HG03342 (cell line): ENCODE measurements around the gene C11orf86.
"Not testable (repeated sequence)": the region's sequence is repeated elsewhere in the genome, so short reads cannot be mapped to it uniquely, and the experiment has no call there.

Source experiments
- ATAC-seq: cut with Tn5 transposase; IDR thresholded peaks from one replicate; pipeline ENCODE4 v1.9.1; 2021; ENCODE audit warnings: mild to moderate bottlenecking, moderate library complexity; ENCODE audit not compliant: unreplicated experiment

C11orf86 gene

DNA sequence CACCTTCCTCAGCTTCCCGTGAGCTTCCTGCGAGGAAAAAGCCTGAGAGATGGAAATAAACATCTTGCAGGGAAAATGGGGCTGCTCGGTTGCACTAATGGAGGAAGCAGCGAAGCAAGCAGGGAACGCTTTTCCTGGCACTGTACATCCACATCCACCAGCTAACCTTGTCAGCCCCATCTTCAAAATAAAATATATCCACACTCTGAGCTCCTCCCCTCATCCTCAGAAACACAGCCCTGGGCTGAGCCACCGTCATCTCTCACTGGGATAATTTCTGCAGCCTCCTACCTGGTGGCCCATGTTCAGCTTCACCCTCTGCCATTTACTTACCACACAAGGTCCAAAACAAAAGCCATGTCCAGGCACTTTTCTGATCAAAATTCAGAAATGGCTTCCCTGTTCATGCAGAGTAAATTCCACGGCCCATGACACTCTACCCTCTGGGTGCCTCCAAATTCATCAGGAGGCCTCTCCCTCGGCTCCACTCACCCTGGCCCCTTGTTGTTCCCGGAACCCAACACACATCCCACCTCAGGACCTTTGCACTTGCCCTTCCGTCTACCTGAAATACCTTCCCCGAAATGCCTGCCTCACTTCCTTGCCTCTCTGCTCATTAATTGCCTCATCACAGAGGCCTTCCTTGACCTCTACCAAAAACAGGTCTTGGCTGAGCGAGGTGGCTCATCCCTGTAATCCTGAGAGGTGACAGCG is 13.0 kb downstream of the C11orf86 start:
- no peak for ATAC-seq

DNA sequence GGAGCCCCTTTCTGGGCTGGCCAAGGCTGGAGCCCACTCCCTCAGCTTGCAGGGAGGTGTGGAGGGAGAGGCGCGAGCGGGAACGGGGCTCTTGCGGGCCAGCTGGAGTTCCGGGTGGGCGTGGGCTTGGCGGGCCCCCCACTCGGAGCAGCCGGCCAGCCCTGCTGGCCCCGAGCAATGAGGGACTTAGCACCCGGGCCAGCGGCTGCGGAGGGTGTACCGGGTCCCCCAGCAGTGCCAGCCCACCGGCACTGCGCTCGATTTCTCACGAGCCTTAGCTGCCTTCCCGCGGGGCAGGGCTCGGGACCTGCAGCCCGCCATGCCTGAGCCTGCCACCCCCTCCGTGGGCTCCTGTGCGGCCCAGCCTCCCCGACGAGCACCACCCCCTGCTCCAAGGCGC is 13.6 kb downstream of the C11orf86 start:
- ATAC-seq = not testable (repeated sequence)

DNA sequence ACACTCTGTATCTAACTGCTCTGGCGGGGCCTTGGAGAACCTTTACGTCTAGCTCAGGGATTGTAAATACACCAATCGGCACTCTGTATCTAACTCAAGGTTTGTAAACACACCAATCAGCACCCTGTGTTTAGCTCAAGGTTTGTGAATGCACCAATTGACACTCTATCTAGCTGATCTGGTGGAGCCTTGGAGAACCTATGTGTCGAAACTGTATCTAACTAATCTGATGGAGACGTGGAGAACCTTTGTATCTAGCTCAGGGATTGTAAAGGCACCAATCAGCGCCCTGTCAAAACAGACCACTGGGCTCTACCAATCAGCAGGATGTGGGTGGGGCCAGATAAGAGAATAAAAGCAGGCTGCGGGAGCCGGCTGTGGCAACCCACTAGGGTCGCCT is 14.3 kb downstream of the C11orf86 start:
- not testable (repeated sequence) for ATAC-seq

DNA sequence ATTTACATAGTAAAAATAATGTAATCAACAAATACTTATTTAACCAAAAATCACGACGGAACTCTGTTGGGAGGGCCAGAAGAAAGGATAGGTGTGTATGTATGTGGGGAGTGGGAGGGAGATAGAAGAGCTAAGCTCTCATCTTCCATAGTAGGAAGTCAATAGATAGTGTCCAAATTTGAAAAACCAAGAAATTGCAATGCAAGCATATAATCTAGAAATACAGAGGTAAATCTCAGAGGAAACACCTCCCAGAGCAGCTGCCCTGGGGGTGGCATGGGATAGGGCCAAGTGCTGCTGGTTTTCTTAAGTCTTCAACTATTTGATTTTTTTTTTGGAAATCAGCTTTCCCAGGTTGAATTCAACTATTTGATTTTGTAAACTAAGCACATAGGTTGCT is 16.9 kb downstream of the C11orf86 start:
- ATAC-seq = no peak

DNA sequence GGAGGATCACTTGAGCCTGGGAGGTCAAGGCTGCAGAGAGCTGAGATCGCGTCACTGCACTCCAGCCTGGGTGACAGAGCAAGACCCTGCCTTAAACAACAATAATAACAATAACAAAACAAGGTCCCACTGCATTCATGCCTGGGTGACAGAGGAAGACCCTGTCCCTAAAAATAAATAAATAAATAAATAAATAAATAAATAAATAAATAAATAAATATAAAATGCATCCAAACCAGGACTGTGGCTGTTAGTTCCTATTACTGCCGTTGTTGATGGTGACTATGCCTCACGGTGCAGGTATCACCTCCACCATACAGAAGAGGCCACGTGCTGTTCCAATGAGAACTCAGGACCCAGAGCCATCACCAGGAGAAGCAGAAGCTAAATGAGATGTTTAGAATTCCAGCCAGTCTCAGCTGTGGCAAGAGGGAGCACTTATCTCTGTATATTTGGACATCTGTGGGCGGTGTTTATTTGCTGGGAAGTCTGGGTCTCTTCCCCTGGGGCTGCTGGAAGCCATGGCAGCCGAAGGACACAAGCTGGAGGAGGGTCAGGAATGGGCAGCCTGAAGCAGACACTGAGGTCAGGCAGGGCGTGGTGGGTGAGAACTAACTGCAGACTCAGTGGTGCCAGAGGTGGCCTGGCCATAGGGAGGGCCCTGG is 21.6 kb downstream of the C11orf86 start:
- ATAC-seq = no peak

DNA sequence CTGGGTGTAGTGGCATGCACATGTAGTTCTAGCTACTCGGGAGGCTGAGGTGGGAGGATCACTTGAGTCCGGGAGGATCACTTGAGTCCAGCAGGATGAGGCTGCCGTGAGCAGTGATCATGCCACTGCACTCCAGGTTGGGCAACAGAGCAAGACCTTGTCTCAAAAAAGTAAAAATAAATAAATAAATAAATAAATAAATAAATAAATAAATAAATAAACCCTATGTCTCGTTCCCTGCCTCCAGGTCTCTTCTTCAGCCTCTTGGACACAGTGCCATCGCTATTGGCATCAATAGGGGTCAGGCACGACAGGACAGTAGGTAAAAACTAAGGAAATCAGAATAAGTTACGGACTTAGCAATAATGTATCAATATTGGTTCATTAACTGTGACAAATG is 24.5 kb downstream of the C11orf86 start:
- ATAC-seq = no peak

DNA sequence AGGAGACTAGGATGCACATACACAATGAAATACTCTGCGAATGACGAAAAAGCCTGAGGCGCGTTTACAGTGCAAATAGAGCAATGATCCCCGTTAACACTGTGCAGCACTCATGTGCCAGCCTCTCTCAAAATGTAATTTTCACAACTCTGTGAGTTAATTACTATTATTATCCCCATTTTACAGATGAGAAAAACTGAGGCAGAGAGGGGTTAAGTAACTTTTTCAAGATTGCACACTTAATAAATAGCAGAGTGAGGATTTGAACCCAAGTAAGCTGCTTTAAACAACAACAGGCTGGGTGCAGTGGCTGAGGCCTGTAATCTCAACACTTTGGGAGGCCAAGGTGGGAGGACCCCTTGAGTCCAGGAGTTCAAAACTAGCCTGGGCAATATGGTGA is 26.2 kb downstream of the C11orf86 start:
- ATAC-seq = no peak

DNA sequence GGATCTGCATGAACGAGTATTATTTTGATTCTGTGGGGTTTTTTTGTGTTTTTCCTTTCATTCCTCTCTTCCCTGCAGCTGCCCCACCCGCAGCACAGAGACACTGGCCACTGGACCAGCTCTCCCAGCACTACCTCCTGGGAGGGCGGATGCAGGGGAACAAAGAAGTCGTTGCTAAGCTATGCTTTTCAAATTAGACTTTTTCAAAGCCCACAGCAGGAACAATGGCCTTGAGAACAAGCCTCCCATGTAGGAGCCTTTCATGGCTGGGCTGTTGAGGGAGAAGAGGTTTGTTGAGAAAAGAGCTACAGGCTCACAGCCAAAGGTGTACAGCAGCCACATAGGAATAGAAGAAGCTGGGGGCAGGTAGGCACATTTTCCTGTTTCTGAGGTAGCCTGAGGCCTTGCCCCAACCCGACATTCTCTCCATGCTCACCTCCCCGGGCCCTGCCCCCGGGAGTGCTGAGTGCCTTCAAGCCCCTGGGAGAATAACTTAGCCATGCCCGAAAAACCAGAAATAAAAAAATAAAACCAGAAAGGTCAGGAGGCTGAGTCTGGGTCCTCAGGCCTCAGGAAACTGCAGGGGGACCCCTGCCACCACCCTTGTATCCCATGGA is 27.3 kb downstream of the C11orf86 start:
- no peak for ATAC-seq

DNA sequence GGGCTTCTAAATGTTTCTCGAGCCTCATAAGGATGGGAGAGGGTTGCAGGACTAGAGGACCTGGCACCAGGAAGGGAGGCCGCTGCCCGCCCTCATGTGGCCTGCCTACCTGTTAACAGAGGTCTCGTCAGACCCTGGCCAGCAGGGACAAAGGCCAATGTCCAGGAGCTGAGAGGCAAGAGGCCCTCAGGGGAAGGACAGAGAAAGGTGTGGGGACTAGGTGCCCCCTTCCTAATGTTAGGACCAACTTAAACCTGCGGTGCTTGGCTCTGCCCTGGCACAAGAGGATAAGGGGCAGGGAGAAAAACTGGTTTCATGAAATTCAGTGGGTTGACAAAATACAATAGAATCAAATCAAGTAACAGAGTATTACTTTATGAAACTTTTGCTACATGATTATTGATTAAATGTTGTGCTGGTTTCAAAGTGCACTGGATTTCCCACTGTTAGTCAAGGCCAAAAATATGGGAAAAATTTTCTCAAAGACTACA is 27.9 kb downstream of the C11orf86 start:
- ATAC-seq = no peak

DNA sequence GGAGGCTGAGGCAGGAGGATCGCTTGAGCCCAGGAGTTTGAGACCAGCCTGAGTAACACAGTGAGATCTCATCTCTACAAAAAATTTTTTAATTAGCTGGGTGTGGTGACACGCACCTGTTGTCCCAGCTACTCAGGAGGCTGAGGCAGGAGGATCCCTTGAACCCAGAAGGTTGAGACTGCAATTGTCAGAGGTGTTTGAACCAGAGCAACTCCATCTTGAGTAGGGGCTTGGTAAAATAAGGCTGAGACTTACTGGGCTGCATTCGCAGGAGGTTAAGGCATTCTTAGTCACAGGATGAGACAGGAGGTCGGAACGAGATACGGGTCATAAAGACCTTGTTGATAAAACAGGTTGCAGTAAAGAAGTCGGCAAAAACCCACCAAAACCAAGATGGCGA is 30.1 kb downstream of the C11orf86 start:
- ATAC-seq = not testable (repeated sequence)

DNA sequence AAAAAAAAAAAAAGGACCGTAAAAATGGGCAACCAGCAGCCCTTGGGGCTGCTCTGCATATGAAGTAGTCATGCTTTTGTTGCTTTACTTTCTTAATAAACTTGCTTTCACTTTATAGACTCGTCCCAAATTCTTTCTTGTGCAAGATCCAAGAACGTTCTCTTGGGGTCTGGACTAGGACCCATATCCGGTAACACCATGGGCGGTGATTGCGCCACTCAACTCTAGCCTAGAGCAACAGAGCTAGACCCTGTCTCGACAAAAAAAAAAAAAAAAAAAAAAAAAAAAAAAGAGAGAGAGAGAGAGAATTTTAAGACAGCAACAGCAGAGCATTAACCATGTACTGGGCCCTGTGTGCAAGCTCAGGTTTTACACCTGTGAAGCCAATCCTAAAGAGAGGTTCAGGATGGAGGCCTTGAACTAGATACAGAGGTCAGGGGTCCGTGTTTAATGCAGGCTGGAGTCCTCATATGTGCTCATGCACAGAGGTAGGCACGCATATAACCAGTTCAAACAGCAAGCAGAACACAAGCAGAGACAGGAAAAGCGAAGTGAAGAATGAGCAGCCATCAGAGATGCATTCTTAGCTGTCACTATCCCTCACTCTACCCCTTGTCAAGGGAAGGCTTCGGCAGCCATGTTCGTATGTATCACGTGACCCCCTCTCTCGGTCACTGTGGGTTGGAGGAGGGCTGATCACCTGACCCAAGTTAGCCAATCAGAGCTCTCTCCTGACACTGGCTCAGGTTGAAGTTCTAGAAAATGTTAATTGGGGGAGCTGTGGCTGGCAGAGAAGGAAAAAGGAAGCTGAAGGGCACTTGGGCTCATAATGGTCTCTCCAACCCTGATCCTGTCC is 31.2 kb downstream of the C11orf86 start:
- ATAC-seq = no peak

DNA sequence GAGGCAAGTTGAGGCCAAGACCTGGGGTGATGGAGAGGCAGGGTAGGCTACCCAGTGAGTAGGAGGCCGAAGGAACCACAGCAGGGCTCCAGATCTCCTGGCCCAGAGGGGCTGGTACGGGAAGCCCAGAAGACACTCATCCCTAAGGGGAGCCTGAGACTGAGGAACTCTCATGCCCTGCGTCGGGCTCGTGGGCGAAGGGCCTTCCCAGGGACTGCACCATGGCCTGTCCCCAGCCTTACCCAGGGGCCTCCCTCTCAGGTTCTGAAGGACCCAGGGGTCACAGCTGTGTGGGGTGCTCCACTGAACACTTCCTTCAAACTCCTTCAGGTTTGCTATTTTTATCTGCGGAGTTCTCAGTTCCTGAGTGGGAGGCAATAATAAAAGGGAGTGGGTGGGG is 32.0 kb downstream of the C11orf86 start:
- ATAC-seq = no peak

DNA sequence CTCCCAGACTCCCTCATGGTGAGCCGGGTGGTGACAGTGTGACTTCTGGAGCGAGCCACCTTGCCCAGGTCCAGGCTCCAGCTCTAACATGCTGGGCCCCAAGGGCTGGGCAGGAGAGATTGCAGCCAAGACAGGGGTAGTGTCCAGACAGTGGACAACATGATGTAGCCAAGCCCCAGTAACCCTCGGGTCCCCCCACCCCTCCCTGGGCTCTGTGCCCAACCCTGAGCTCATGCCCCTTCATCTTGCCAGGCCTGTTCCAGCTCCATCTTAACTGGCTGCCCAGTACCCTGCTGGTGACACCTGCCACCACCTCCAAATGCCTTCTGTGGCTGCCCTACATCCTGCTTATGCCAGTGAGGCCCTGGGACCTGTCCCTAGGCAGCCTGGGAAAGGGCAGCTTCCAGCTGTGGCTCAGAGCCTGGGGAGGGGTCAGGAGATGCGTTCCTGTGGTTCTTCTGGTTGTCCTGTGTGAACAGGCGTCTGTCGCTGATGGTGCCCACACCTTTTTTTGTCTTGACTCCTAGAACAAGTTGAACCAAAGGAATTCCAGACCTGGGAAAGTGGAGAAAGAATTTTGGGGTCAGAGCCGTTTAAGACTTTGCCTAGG is 35.3 kb downstream of the C11orf86 start:
- ATAC-seq = no peak

DNA sequence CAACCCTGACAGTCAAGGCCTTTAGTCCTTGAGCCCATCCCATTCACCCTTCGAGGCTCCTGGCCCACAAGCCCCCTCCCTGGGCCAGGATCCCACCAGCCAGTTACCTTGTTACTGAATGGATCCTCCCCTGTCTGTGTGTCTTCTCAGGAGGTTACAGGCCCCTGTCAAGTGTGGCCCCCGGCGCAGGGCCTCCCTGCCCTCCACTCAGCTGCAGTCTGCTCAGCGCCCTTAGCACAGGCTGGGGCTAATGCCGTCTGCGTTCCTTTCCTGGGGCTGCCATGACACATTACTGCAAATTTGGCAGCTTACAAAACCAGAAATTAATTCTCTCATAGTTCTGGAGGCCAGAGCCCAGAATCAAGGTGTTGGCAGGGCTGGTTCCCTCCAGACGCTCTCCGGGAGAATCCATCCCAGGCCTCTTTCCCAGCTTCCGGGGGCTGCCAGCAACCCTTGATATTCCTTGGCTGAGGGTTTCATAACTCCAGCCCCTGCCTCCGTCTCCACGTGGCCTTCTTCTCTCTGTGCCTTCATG is 38.5 kb downstream of the C11orf86 start:
- no peak for ATAC-seq

DNA sequence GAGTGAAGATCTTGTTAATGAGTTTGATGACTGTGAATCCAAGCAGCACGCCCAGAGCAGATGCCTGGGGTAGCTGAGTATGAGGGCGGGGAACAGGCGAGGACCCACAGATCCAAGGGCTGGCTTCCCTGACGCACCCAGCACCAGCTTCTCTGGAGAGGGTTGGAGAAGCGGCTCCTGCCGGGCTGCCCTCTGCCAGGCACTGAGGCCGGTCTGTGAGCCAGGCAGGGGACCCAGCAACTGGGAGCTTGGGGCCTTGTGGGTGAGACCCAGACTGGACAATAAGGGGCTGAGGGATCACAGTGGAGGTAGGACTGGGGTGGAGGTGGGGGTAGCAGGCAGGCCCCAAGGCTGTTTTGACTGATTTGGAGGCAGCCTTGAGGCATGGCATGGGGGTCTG is 39.2 kb downstream of the C11orf86 start:
- ATAC-seq = no peak

DNA sequence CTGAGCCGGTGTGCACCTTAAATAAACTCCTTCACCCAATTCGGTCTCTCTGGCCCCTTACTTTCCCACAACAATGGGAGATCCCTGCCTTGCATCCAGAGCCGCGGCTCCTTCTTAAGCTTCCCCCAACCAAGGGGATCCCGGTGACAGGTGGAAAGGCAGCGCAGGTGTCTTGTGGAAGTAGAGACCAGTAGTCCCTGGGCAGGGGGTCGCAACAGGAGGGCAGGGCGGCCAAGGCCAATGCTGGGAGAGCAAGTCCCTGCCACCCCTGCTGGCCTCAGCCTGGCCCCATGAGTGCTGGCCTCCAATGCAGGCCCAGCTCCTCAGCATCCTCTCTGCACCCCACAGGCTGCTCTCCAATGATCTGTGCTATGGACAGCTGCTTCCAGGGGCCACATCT is 39.9 kb downstream of the C11orf86 start:
- ATAC-seq = no peak

DNA sequence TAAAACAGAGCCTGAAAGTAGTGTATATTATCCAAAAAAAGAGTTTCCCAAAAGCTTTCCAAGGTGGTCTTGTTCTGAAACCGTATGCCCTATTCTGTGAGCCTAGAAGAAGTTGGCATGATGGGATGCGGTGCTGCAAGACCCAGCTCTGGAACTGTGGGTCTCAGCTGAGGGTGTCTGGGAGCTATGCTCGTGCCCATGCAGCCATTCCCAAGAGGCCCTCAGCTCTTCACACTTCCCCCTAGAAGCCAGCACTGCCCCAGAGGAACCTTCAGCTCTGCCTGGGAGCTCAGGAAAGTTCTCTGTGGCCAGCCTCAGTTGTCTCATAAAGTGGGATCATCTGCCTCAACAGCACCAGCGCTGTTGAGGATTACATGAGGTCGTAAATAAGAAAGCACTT is 41.4 kb downstream of the C11orf86 start:
- no peak for ATAC-seq

DNA sequence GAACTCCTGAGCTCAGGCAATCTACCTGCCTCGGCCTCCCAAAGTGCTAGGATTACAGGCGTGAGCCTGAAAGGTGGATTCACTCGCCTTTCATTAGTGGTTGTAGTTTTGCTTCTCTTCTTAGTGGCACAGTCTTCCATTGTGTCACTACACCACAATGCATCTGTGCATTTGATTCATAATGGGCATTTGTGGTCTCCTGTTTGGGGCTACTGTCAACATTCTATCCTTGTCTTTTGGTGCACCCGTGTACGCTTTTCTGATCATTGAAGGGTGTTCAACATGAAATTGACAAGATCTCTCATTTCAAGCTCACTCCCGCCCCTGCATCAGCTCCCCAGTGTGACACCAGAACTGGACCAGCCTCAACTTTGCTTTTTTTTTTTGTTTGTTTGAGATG is 45.8 kb downstream of the C11orf86 start:
- ATAC-seq = no peak

DNA sequence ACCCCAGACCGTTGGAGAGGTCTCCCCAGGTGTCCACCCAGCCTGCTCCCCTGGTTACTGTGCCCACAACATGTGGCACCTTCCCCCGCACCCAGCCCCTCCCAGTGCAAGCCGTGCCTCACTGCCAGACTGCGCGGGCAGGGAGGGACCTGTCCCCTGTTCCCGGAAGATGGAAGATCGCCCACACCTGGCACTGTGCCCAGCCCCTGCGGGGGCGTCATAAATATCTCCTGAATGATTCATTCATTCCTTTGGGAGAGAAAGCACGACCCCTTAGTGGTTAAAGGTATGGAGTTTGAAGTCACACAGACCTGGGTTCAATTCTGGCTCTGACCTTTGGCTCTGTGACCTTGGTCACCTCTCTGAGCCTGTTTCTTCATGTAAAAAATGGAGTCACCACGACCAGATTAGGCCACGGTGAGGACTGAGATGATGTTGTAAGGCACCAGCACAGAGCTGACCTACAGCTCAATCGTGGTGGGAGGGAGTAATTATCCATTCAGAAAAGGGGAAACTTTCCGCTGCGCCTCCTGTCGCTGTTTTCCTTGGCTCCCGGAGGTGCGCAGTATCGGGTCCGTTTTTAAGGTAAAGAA is 47.3 kb downstream of the C11orf86 start:
- no peak for ATAC-seq
